Inflammatory macrophage treated with lipopolysaccharide for 1 hour (primary cell): ENCODE results near the gene PHF1.
A peak's percentile ranks its signal among the peaks of the same experiment; 100 is the strongest.

Experiments used
- DNase-seq, 2 donors: peaks; one replicate each; pipeline ENCODE4 v3.0.0-alpha.2; 2020 to 2022

Gene PHF1

GRCh38 chr6:33418690-33419291, 8.0 kb downstream of the PHF1 start:
- peak; percentile 28 to 72 for DNase-seq

- DNase-seq, result no peak
These were observed 9.0 kb downstream of the PHF1 start, which contains the start of gene SYNGAP1 for GRCh38 chr6:33419580-33420490. TSS of gene SYNGAP1 (plus strand) at chr6:33420065. CDS start at chr6:33420265, 200 bp downstream.

GRCh38 chr6:33420491-33421343, 9.9 kb downstream of the PHF1 start:
- DNase-seq, result no peak

- DNase-seq, result no peak
These were observed 10.5 kb downstream of the PHF1 start for GRCh38 chr6:33421344-33421643.

- DNase-seq, result no peak
These were observed 13.0 kb downstream of the PHF1 start for GRCh38 chr6:33423777-33424176.

- peak in 1 of 2 donors; percentile 33 for DNase-seq
These were observed 14.2 kb downstream of the PHF1 start for GRCh38 chr6:33424855-33425667.

GRCh38 chr6:33425668-33426577, 15.1 kb downstream of the PHF1 start:
- DNase-seq, result peak; percentile 71 to 72

- DNase-seq, result peak in 1 of 2 donors; percentile 64
These were observed 16.0 kb downstream of the PHF1 start for GRCh38 chr6:33426590-33427511.

GRCh38 chr6:33427585-33428223, 16.9 kb downstream of the PHF1 start:
- DNase-seq, result no peak

- DNase-seq, result no peak
These were observed 17.6 kb downstream of the PHF1 start for GRCh38 chr6:33428224-33428965.

GRCh38 chr6:33428966-33429749, 18.3 kb downstream of the PHF1 start:
- DNase-seq, result no peak

- DNase-seq, result no peak
These were observed 18.9 kb downstream of the PHF1 start for GRCh38 chr6:33429750-33430052.

- DNase-seq, result no peak
These were observed 19.5 kb downstream of the PHF1 start for GRCh38 chr6:33430334-33430733.

GRCh38 chr6:33430991-33431879, 20.4 kb downstream of the PHF1 start:
- no peak for DNase-seq

- no peak for DNase-seq
These were observed 21.2 kb downstream of the PHF1 start for GRCh38 chr6:33431880-33432541.

GRCh38 chr6:33432546-33432945, 21.7 kb downstream of the PHF1 start:
- no peak for DNase-seq
